Measurements from ENCODE around the gene CTAG1B.
"Not testable (repeated sequence)": the region's sequence is repeated elsewhere in the genome, so short reads cannot be mapped to it uniquely, and the experiment has no call there.

Gene CTAG1B

DNA sequence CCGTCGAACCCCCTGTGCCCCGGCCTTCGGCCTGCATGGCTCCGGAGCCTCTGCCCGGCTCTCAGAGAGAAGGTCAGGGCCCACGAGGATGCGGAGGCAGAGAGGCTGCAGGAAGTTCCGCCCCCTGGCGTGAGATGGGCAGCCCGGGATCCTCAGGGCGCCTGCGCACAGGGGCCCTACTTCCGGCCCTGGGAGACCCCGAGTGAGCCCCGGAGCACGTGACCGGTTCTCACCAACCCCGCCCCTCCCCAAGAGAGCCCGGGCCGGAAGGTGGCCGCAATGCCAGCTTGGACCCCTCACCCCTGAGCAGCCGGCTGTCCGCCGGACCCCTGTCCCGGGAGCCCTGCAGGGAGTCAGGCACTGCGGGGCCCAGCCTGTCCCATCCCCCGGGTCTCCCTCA lies at the start of gene CTAG1B:
Gene CTAG1B (minus strand): TSS at position 101 of the 400 bp plus-strand sequence. CDS start 64 bp downstream, at position 37.
- DNase-seq: not testable (repeated sequence)

DNA sequence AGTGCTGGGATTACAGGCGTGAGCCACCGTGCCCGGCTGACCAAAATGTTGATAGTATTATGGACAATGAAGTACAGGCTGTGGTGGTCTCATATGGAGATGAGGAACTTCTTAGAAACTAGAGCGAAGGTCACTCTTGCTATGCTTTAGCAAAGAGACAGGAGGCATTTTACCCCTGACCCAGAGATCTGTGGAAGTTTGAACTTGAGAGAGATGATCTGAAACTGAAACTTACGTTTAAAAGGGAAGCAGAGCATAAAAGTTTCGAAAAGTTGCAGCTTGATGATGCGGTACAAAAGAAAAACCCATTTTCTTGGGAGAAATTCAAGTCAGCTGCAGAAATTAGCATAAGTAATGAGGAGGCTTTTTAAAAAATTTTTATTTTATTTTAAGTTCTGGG lies 42.8 kb upstream of the CTAG1B start:
- DNase-seq: no peak

DNA sequence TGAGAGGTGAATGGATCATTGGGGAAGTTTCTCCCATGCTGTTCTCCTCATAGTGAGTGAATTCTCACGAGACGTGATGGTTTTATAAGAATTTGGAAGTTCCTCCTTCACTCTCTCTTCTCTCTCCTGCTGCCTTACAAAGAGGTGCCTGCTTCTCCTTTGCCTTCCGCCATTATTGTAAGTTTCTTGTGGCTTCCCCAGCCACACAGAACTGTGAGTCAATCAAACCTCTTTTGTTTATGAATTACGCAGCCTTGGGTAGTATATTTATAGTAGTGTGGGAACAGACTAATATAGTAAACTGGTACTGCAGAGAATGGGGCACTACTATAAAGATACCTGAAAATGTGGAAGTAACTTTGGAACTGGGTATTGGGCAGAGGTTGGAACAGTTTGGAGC lies 42.1 kb upstream of the CTAG1B start:
- DNase-seq: no peak

DNA sequence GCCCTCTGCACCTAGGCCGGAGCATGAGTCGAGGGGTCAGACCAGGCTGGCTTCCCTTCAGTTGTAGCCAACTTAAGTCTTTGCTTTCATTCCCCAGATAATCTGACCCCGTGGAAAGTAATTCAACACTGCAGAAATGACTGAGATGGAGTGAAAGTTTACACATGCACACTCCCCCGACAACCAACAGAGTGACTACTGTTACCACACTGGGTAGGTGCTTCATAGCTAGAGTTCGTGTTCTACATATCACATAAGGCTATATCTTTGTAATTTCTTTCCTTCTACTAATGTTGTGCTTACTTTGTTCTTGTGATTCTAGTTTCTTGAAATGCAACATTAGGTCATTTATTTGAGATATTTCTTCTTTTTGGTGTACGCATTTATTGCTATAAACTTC lies 41.5 kb upstream of the CTAG1B start:
- no peak for DNase-seq

DNA sequence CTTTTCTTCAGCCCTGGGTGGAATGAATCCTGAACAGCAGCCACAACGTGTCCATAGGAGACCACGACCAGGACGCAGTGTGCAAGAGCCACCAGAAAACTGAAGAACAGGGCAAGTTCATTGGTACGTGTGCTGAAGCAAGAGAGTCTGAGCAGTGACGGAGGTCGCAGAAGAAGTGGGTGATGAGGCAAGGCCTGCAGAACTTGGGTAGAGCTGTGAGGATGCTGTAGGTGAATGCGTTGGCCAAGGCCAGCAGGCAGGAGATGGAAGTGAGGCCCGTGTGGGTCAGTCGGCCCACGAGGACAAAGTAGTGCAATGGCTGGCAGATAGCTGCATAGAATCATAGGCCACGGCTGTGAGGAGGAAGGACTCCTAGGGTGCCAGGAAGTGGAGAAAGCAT lies 39.9 kb upstream of the CTAG1B start:
- no peak for DNase-seq

DNA sequence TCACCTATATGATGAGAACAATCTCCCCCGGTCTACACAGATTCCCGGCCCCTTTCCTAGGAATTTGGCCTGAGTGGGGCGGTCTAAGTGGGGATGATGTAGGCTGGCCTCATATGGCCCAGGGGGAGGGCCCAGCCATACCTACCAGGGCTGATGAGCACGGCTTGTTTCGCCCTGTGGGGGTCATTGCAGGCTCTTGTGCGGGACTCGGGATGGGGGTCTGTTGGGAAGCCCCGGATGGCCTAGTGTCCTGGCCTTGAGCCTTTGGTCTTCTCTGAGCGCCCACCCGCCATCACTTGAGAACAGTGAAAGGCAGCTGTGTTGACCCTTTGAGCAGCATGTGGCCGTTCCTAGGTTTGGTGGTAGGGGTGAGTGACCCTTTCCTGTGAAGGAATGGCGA lies 39.1 kb upstream of the CTAG1B start:
- no peak for DNase-seq

DNA sequence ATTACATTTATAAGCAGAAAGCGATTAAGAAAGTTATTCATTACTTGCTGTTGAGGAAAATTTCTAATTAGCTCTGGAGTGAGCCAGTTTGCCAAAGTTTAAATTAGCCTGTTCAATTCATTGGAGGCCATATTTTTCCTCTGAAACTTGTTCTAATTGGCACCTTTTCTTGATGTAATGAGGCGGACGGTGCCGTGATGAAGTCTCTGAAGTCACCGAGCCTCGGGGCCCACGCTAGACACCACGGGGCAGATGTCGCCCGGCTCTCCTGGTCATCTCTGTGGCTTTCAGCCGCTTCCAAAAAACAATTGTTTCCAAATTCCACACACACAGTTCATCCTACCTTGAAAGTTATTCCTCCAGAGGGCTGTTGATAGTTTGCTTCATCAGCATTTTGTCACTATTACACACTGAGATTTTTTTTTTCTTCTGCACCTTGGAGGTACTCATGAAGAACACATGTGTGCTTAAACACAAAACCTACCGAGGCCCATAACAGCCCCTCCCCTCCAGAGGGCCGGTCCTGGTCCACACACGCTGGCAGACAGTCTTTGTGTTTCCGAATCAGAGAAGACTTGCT lies 38.2 kb upstream of the CTAG1B start:
- no peak for DNase-seq

DNA sequence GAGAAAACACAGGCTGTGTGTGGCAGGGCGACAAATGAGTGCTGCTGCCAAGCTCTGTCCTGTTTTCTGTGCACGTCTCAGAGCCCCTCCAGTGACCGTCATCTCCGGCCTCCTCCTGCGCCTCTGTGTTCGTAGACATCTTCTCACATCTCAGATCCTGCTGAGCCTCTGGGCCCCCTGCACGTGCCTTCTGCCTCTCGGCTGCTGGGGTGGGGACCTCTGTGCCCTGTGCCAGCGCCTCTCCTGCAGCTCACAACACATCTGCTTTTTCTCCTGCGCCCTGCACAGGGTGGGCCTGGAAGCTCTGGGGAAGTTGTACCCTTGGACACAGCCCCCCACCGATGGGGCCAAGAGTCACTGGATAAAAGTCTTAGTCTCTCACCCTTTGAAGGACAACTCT lies 36.7 kb upstream of the CTAG1B start:
- DNase-seq: no peak

DNA sequence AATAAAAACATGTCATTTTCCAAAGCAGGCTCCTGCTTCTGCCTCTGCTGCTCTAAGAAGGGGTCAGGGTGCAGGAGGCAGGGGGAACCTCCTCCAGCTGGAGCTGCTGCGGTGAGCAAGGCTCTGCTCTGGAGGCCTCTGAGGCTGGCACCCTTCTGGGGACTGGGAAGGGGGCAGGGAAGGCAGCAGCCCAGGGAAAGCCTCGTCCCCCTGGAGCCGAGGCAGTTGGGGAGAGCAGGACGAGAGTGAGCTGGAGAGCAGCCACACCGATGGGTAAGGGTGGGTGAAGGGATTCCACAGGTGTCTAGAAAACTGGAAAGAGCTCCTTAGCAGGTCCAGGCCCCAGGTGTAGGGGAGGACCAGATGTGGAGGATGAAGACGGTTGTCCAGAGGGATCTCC lies 36.3 kb upstream of the CTAG1B start:
- no peak for DNase-seq

DNA sequence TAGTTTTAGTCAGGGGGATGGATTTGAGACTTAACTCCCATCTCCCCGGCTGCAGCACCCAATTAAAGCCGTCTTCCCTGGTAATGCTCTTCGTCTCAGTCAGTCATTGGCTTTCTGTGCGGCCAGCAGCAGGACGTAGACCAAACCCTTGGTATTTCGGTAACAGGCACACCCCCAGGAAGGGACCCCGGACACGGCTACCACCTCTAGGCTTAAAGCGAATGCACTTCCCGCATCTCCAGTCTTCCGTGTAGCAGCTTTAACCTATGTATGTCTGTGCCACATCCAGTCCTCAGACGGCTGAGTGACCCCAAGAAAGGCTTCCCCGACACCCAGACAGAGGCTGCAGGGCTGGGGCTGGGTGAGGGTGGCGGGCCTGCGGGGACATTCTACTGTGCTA lies 35.8 kb upstream of the CTAG1B start:
- DNase-seq: no peak

DNA sequence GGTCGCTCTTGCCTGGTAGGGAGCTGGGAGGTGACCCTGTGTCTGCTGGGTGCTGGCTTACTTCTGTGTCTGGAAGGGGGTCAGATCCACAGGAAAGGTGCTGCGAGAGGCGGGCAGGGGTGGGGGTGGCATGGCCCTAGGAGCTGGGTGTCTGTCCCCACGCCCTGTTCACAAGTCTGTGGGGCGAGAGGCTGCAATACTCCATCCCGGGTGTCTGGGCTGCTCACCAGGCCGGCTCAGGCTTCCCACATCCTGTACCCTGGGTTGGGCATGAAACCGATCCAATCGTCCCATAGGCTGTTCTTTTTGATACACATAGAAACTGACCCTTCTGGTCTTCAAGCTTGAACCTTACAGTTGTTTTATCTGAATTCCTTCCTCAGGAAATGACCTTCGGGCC lies 35.3 kb upstream of the CTAG1B start:
- DNase-seq: no peak

DNA sequence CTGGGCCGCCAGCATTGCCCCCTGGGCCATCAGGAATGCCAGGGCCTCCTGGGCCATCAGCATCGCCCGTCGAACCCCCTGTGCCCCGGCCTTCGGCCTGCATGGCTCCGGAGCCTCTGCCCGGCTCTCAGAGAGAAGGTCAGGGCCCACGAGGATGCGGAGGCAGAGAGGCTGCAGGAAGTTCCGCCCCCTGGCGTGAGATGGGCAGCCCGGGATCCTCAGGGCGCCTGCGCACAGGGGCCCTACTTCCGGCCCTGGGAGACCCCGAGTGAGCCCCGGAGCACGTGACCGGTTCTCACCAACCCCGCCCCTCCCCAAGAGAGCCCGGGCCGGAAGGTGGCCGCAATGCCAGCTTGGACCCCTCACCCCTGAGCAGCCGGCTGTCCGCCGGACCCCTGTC lies 34.3 kb upstream of the CTAG1B start, which contains the start of gene CTAG2:
Gene CTAG2 (minus strand): TSS at position 167 of the 400 bp plus-strand sequence. CDS start 64 bp downstream, at position 103.
- DNase-seq: not testable (repeated sequence)

DNA sequence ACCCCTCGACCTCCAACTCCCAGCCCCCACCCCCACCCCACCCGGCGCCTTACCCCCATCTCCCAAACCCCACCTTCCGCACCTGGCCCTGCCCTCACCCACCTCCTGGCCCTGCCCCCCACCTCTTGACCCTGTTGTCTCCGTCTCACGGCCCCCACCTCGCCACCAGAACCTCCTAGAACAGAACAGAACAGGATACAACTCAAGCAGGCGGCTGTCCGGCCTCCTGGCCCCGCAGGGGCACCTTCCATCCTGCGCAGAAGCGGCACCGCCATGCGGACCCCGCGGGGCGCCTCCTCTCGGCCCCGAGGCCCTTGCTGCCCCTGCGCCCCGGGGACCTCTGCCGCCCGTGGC lies 33.9 kb upstream of the CTAG1B start:
- no peak for DNase-seq

DNA sequence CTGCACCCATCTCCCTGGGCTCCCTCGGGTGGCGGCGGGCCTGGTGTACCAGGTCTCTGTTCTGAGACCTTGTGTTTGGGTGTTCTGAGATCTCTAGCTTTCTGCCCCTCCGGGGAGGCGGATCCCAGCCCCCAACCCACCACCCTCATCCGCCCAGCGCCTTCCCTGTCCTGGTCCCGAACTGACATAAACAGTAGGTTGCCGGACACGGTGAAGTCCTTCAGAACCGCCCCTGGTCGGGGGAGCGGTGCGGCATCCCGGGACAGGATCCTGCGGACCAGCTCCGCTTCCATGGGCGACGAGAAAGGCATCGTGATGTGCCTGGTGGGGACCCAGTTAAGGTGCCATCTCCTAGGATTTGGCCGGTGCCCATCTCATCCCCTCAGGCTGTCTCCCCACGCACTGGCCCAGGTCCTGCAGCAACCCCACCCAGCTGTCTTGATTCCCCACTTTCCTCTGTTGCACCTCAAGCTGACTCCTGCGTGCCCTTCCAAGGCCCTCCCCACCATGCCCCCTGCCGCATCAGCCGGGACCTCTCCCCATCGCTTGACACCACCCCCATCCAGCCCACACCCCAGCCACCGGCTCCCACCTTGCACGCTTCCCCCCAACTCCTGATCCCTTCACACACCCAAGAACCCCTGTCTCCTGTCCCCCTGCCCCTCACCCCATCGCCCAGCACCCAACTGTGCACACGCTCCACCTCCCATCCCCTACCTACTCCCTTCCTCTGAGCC lies 33.4 kb upstream of the CTAG1B start:
- DNase-seq: no peak

DNA sequence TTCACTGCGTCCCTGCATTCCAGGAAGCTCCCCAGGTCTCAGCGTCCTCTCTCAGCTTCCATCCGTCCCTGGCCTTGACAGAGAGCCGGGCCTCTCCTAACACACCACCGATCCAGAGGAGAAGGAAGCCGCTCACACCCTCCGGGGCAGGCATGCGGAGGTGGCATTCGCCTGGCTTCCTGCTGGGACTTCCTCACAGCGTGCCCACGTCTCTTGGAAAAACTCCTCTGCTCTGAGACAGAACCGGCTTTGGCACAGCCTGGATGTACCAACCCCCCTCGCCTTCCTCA lies 31.1 kb upstream of the CTAG1B start:
- DNase-seq: no peak

DNA sequence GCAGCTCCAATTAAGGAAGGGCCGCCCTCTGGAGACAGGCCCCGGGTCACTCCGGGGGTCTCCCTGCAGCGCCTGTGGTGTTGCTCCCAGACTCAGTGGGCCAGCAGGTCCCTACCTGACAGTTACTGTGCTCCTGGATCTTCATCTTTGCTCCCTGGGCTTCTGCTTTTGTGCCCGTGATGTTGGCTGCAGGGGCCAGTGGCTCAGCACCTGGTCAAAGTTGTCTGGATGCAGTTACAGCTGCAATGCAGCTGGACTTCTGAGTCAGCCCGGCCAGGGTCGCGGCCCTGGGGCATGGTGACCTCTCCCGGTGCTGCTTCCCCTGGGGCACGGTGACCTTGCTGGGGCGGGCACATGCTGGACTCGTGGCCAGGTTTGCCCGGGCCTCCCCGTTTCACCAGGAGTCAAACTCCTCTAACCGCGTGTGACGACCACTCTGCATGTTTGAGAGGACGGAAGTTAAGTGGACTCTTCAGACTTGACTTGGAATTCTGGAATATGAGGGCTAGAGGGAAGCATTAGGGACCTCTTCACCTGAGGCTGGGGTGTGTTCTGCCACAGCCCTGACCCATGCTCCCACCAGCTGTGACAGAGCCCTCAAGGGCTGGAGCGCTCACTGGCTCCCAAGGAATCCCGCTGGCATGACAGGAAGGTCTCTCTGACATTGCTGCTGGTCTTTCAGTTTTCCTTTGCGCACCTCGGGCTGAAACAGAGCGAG lies 30.6 kb upstream of the CTAG1B start:
- DNase-seq: no peak

DNA sequence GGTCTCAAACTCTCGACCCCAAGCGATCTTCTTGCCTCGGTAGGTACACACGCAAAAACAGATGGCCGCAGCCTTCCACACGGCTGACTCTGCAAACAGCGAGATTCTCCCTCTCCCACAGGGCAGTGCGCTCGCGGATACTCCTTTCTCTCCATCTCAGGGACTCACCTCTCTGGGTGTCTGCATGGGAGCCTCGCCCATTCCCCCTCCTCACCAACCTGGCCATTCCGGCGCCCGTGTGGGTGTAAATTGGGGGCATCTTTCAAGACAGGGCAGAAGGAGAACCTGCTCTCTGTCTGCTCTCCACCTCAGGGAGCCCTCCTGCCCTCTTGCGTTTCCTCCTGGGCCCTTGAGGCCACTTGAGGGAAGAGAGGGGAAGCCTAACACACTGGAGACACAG lies 29.8 kb upstream of the CTAG1B start:
- DNase-seq: no peak

DNA sequence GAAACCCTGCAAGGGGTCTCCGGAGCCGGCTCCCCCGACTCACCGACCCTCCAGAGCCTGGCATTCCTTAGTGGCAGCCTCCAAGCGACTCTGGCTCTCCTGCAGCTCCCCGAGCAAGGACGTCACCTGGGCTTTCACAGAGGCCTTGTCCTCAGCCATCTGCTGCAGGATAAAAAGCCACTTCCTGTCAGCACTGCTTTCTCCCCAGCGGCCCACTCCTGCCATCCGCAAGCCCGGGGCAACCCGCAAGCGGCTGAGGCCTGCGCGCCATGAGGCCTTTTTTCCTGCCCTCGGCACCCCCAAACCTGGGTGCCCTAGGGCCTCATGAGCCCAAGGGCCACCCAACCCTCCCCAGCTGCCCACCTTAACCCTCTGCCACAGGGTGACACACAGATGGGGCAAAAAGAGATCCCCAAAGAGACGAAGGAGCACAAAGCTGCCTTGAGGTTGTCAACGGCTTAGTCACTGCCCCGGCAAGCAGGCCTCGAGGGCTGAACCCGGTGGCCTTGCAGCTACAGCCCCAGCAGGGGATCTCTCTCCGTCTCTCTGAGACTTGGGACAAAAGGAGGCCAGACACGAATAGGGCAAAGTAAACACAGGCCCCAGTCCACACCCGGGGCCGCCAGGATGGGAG lies 26.8 kb upstream of the CTAG1B start:
- DNase-seq: not testable (repeated sequence)

DNA sequence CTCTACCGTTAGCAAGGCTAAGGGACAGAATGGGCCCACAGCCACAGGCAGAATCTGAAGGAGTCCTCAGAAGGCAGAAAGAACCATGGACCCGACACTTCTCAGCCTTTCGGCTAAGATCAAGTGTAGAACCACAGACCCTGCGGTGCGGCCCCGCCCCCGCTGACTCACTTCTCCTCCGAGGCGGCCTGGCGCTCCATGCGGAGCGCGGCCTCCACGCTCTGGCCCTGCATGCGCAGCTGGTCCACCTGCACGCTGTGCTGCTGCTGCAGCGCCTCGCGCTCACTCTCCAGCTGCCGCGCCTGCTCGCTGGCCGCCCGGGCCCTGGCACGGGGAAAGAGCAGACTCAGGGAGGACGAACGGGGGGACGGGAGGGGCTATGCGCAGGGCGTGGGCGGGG lies 24.6 kb upstream of the CTAG1B start:
- DNase-seq: not testable (repeated sequence)

DNA sequence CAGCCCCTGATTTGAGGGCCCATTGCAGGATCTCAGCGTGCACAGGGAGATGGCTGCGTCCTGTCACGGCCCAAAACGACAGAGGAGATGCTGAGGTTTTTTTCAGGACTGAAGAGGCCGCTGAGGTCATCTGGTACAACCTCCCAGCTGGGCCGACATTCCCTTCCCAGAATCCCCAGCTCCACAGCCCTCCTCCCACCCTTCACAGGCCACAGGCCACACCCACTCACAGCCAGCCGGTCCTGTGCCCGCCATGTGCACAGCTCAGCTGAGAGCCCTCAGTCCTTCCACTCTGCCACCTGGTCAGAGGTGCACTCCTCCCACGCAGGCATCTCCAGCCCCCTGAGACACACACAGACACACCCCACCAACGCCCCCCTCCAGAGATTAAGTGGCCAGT lies 22.7 kb upstream of the CTAG1B start:
- DNase-seq: not testable (repeated sequence)

DNA sequence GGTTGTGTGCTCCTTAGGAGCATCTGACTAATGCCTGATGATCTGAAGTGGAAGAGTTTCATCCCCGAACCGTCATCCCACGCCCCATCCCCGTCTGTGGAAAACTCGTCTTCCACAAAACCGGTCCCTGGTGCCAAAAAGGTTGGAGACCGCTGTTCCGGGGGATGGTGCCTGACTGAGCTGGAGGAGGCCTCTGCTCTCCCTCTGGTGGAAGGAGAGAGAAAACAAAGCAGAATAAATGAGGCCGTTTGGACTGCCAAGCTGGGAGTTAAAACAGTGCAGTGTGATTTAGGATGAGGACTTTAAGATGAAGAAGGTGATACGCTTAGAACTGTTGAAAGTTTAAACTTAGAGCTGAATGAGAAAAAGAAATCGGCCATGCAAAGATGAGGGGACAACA lies 14.6 kb upstream of the CTAG1B start:
- DNase-seq: not testable (repeated sequence)

DNA sequence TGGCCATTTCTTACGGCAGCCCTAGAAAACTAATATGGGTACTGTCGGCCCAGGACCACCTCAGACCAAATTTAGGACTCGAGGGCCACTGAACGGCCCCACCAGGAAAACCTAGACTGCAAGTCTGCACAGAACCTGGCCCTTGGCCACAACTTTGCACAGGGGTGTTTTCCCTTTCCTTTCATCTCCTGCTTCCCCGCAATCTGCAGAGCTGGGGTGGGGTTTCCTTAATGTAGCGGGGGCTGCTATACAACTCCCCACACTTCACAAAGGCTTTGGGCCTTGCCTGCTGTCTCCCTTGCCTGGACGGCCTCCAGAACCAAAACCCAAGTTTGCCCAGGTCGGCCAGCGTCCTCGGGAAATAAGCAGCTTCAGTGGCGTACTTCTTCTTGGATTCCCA lies 11.9 kb upstream of the CTAG1B start:
- DNase-seq: not testable (repeated sequence)

DNA sequence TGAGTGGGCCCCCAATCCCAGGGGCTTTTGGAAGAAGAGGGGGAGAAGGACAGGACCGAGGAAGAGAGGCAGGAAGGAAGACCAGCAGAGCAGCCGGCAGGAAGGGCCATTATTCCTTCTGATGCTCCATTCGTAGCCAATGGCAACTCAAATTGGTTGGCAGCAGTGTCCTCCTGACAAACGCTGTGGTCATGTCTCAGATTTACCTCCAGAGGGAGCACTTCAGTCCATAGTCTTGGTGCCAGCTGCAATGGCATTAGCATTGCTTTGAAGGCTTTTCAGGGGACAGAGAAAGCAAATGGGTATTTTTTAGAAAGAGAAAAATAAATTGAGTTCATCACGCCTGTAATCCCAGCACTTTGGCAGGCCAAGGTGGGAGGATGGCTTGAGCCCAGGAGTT lies 9.9 kb upstream of the CTAG1B start:
- not testable (repeated sequence) for DNase-seq

Data from T1000 (cell line).